Inferior parietal cortex (tissue), 1 donor: ENCODE data around the gene TACR3.
"Not testable (repeated sequence)": the region's sequence is repeated elsewhere in the genome, so short reads cannot be mapped to it uniquely, and the experiment has no call there.

Experiments
- DNase-seq: peaks from one replicate; pipeline ENCODE4 v3.0.0-alpha.2; 2016; ENCODE audit errors: extremely low spot score

TACR3 gene, protein sequence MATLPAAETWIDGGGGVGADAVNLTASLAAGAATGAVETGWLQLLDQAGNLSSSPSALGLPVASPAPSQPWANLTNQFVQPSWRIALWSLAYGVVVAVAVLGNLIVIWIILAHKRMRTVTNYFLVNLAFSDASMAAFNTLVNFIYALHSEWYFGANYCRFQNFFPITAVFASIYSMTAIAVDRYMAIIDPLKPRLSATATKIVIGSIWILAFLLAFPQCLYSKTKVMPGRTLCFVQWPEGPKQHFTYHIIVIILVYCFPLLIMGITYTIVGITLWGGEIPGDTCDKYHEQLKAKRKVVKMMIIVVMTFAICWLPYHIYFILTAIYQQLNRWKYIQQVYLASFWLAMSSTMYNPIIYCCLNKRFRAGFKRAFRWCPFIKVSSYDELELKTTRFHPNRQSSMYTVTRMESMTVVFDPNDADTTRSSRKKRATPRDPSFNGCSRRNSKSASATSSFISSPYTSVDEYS

DNA sequence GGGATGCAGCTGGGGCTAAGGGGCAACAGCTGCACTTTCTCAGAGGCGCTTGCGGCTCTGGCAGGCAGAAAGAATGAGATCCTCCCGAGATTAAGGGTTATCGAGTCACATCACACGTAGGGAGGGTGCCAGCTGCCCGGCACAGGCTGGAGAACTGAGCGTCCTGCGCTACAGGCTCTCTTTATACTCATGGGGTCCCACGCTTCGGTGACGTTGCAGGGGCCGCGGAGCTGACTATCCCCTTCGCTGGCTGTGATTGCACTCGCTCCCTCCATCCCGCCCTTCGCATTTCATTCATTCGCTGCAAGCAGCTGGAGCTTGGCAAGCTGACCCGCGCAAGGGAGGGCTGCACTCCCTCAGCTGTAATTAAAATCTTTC lies at the start of gene TACR3:
Gene TACR3 (minus strand): TSS at position 156 of the 378 bp plus-strand sequence. CDS start 310 bp downstream, outside the sequence.
- peak; percentile 17 for DNase-seq

DNA sequence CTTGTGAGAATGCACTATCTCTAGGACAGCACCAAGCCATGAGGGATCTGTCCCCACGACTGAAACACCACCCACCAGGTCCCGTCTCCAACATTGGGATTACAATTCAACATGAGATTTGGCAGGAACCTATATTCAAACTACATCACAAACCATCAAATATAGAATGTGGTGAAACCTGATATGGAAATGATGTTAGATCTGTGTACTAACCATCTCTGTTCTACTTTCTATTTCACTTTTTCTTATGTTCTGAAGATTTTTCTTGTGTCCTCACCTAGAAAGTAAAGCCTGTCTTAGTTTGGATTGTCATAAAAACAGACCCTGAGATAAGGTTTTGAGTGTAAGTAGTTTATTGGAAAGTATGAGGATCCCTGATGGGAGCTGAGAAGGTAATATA lies 37.8 kb upstream of the TACR3 start:
- DNase-seq, result no peak

DNA sequence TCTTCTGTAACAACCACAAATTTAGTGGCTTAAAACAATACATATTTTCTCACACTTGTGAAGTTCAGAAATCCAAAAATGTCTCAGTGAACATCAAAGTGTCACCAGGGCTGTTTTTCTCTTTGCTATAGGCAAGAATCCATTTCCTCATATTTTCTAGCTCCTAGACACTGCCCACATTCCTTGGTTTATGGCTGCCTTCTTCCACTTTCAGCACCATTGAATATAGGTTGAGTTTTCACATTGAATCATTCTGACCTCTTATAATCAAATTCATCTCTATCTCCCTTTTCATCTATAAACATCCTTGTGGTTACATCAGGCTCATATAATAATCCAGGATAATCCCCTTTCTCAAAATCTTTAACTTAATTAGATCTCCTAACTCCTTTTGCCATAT lies 37.0 kb upstream of the TACR3 start:
- DNase-seq, result no peak

DNA sequence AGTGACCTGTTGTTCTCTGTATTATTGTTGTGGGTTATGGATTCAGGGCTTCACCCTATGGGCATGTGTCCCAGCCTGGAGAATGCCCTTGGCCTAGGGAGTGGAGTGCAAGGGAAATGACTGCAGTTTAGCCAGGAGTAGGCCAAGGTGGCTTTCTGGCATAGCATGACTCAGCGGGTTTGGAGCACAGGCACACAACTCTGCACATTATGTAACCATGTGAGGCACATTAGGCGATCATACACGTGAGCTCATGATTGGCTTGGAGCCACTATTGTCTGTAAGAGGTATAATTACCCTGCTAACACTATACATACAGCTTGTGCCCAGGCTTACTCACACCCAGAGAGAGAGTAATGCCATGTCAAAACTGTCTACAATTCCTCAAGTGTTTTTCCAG lies 35.1 kb upstream of the TACR3 start:
- DNase-seq, result no peak

DNA sequence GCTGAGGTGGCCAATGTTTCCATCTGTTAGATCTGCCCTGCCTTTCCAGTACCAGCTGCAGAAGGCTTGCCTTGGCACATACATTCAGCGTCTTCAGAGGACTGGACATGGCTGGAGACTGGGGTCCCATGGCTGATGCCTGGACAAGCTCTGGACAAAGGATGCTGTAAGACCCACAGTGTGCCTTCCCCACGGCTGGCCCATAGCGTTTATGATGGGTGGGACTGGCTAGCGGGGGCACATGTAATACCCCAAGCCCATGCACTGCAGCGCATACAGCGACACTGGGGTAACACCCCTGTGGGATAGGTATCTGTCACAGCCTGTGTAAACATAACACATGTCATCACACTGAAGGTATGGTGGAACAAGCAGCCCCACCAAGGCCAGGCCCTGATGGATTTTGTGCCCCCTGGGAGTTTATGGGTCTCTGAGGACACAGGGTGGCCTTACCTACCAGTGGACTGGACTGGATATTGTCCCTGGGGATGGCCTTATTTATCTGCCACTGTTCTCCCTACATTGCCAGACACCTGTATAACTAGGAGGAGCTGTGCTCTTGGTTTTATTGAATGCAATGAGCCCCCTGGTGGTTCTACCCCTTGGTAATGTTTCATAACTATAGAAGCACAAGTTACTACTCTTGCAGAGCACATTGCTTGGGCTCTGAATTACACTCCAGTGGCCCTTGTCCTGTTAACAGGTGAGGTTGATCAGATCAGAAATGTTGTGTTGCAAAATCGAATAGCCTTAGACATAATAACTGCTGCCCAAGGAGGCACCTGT lies 34.3 kb upstream of the TACR3 start:
- DNase-seq, result no peak

DNA sequence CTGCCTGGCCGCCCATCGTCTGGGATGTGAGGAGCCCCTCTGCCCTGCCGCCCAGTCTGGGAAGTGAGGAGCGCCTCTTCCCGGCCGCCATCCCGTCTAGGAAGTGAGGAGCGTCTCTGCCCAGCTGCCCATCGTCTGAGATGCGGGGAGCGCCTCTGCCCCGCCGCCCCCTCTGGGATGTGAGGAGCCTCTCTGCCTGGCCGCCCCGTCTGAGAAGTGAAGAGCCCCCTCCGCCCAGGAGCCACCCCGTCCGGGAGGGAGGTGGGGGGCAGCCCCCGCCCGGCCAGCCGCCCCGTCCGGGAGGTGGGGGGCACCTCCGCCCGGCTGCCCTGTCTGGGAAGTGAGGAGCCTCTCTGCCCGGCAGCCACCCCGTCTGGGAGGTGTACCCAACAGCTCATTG lies 3.4 kb upstream of the TACR3 start:
- not testable (repeated sequence) for DNase-seq

DNA sequence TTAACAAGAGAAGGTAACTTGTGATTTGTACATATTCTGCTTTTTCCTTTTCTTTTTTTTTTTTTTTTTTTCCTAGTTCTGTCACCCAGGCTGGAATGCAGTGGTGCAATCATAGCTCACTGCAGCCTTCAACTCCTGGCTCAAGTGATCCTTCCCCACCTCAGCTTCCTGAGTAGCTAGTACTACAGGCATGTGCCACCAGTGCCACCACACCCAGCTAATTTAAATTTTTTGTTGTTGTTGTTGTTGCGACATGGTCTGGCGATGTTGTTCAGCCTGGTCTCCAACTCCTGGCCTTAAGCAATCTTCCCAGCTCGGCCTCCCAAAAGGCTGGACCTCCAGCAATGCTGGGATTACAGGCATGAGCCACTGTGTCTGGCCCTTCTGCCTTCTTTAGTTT lies 1.5 kb upstream of the TACR3 start:
- DNase-seq, result no peak

DNA sequence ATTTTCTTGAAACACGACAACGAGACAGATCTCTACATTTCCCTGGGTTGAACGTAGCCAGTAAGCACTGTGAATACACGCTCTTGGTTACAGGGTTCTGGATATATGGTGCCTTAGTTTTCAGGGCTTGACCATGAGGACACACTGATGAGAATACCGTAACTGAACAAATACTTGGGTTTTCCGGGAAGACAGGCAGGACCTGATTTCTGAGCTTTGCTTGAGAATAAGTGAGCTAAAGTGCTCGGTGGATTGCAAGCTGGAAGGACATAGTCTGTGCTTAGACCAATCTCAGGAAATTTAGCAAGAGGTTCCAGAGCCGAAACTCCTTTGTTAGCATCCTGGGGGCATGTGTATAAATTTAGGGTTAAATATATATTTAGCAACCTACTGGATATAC lies 876 bp upstream of the TACR3 start:
- no peak for DNase-seq

DNA sequence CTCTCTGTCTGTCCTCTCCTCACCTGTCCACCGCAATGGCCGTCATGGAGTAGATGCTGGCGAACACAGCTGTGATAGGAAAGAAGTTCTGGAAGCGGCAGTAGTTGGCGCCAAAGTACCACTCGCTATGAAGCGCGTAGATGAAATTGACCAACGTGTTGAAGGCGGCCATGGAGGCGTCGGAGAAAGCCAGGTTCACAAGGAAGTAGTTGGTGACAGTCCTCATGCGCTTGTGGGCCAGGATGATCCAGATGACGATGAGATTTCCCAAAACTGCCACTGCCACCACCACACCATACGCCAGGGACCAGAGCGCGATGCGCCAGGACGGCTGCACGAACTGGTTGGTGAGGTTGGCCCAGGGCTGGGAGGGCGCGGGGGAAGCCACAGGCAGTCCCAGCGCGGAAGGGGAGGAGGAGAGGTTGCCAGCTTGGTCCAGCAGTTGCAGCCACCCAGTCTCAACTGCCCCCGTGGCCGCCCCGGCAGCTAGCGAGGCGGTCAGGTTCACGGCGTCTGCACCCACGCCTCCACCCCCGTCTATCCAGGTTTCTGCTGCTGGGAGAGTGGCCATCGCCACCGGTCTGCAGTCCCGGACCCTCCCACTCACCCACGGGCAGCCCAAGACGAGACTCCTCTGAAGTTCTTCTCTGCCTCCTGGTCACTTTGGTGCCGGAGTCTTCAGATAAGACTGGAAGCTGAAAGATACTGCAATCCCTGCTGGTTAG lies 518 bp downstream of the TACR3 start:
- peak; percentile 5 for DNase-seq

DNA sequence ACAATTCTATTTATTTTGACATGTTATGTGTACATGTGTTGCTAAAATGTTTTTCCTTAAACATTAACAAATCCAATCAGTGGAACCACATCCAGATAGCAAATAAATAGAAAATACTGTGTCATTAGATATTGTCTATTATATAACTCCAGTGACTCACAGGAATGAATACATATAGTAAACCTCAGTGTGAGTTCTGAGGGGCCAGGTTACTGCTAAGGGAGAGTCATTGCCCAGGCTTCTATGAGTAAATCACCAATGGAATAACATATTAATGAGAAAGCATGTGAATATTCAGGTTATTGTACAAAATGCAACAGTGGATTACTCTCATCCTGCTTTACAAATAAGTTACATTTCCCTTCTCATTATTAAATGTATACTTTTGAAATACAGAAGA lies 27.2 kb downstream of the TACR3 start:
- DNase-seq, result no peak

DNA sequence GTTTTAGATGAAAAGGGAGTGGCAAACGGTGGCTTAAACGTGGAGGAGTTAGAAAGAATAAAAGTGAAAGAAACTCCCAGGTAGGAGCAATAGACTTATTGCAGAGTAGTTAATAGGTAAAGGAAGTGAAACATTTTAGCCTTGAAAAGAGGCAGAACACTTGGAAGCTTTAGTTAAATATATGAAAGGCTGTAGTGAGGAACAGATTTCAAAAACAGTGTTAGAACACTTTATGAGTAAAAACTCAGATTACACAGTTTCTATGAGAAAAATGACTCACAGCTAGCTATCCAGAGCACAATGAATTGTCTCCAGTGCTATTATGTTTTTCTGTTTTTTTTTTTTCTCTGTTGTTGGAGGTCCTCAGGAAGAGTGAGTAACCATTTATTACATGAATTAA lies 45.8 kb downstream of the TACR3 start:
- no peak for DNase-seq

DNA sequence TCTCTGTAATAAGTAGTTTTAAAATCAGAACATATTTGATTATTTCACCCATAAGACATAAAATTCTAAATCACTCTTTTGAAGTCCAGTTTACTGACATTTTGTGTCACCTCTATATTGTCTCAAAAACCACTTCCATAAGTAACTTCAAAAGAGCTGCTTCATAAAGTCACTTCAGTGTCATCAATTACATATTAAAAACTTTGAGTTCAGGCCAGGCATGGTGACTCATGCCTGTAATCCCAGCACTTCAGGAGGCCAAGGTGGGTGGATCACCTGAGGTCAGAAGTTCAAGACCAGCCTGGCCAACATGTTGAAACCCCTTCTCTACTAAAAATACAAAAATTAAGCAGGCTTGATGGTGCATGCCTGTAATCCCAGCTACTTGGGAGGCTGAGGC lies 53.0 kb downstream of the TACR3 start:
- not testable (repeated sequence) for DNase-seq

DNA sequence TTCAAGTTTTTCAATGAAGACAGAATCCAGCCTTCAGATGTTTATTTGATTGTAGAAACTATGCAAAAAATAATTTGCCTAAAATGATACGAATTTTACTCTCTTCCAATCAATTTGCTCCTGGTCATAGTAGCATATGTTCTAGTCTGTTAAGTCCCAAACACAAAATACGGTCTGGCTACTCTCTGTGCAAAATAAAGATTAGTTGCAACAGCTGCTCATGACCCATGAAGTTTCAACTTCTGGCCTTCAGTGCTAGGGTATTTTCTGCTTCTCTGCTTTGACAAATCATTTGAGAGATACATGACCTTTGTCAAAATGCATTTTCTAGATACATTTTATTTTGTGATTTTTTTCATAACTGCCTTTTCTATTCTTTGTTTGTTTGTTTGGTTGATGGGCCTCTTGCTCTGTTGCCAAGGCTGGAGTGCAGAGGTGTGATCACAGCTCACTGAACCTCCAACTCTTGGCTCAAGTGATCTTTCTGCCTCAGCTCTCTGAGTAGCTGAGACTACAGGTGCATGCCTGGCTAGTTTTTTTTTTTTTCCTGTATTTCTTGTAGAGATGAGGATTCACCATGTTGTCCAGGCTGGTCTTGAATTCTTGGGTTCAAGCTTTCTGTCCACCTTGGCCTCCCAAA lies 55.2 kb downstream of the TACR3 start:
- no peak for DNase-seq

DNA sequence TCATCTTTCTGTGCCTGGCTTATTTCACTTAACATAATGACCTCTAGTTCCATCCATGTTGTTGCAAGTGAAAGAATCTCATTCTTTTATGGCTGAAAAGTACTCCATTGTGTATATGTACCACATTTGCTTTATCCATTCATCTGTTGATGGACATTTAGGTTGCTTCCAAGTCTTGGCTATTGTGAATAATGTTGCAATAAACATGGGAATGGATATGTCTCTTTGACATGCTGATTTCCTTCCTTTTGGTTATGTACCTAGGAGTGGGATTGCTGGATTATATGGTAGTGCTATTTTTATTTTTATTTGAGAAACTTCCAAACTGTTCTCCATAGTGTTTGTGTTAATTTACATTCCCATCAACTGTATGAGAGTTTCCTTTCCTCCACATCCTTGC lies 71.2 kb downstream of the TACR3 start:
- DNase-seq, result no peak

DNA sequence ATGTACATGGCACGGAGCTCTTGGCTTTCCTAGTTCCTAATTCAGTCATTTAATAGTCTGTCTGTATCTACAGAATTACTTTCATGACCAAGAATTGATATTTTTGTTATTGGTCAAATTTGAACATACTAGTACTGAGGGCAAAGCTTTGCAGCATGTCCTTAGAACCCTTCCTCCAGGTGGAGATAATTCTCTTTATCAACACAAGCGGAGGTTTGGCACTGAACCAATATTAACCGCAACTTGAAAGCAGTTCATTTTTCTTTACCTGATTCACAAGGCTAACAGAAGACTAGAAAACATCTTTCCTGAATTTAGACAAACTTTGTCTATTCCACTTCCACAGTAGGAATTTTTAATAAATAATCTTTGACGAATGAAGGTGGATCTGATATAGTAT lies 73.8 kb downstream of the TACR3 start:
- DNase-seq, result no peak

DNA sequence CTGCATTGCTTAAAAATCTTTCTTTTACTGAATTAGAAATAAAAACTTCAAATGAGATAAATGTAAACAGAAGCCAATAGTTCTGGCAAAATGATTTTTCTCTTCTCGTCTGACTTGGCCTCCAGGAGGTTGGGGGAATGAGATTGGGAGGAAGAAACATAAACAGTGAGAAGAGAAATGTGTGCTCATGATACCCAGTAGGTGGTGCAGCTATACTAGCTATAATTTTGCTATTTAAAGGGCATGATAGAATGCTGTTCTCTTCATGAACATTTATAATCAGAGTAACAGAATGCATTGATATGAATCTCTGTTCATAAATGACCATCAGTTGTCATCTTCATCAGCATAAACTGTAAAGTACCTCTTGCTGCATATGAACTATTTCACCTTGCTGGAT lies 85.5 kb downstream of the TACR3 start:
- no peak for DNase-seq

DNA sequence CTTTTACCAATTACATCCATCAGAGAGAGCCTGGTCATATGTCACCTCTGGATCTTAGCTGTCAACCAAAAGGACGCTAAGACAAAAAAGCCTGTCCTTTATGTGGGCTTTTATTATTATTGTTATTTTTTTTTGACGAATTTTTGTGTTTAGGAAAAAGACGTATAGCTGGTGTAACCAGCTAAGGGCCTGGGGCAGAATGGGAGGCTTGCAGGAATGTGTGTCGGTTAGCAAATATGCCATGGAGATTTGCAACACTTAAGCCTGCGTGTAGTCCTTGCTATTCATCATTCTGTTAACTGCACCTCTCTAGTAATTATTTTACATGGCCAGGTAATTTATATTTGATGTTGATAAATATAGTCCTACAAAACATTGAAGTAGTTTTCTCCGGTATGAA lies 93.5 kb downstream of the TACR3 start:
- no peak for DNase-seq

DNA sequence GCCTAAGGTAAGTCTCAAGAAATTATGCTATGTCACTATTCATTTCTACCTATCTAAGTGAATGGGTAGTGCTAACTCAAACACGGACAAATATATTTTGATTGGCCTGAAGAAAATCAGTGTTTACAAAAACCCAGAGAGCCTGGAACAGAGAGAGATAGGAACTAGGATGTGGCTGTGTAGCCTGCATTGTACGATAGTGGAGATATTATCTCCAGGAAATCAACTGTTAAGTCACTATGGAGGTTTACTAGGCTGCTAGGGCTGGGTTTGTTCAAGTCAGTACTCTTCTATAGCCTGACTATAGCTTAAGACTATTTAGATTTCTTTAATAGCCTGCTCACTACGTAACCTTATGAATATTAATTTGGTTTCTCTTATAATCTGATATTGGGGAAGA lies 127.9 kb downstream of the TACR3 start:
- no peak for DNase-seq

DNA sequence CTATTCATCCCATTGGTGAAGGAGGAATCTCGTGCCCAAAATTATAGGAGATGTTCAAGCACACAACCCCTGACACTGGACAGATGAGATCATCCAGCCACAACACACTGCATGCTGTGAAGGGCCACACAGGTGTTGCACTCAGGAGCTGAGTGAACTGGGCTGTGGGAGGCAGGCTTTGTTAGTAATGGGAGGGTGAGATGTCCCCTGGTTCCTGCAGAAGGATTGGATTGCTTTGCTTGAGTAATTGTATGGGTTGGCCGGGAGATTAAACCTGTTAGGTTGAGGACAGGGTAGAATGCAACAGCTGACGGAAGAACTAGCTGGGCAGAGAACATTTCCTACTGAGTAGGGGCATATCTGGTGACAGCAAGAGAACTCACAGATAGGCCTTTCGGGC lies 152.2 kb downstream of the TACR3 start:
- no peak for DNase-seq

DNA sequence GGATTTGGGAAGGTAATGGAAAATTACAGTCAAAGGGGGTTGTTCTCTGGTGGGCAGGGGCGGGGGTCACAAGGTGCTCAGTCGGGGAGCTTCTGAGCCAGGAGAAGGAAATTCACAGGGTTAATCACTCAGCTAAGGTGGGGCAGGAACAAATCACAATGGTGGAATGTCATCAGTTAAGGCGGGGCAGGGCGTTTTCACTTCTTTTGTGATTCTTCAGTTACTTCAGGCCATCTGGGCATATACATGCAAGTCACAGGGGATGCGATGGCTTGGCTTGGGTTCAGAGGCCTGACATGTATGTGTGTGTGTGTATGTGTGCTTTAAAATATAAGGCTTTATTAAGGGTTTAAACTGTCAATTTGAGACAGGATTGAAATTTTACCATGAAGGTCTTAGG lies 160.6 kb downstream of the TACR3 start:
- not testable (repeated sequence) for DNase-seq
